ENCODE measurements around the gene AOC1. TPM values are rescaled to one million over a fixed set of nuclear protein-coding genes. Genes with fewer than 3 reads are reported as not detected.

AOC1 gene
- total and polyA plus RNA-seq, 2 of the 4 experiments (the other 2 are of a cell fraction) = not detected

GRCh38 chr7:150856303-150857275 is 4.3 kb downstream of the AOC1 start:
- CTCF ChIA-PET = no interaction called here
- intact Hi-C loops (cut with micrococcal nuclease) = no loop called here

More at GRCh38 chr7:150856303-150857275, 4.3 kb downstream of the AOC1 start:
- no peak overlapping the region for H2AK5ac ChIP-seq (ENCODE audit: low read depth, low read length)
- H2AFZ ChIP-seq (replicated peaks; ENCODE audit: low read length, poor library complexity) = no peak overlapping the region
- no peaks in the 10 kb centered on the region for H3K79me1 ChIP-seq (ENCODE audit: low read depth in 1 of 2, low read length in 2 of 2)
- H4K5ac ChIP-seq (ENCODE audit: low read depth, low read length) = no peak overlapping the region
- POLR2A ChIA-PET (ENCODE audit: unreplicated experiment) = no interaction called here
- no peak overlapping the region for H3K23ac ChIP-seq (ENCODE audit: low read depth, low read length)
- H3K9ac ChIP-seq (ENCODE audit: low read depth, low read length) = no peak overlapping the region
- H3K4ac ChIP-seq (ENCODE audit: low read depth, low read length) = no peak overlapping the region
- no peaks in the 10 kb centered on the region for H3K9me3 ChIP-seq (ENCODE audit: control insufficient read depth, insufficient read depth, low read length)
- no peak overlapping the region for H3K27ac ChIP-seq (ENCODE audit: insufficient read depth, low read length)
- peaks cover 9% of the 10 kb centered on the region; the same call in 1 of the 2 replicates for H3K27me3 ChIP-seq (ENCODE audit: control insufficient read depth, insufficient read depth, low read length)
- H2BK120ac ChIP-seq (ENCODE audit: low read depth, low read length) = no peak overlapping the region
- 91% methylated on average over 11 of the region's 26 CpGs; no CpG with 5 or more reads in 1 of the 2 experiments for WGBS, 2 experiments (ENCODE audit: extremely low coverage in 2 of 2, insufficient read length in 1 of 2)
- no peak overlapping the region for H3K18ac ChIP-seq (ENCODE audit: low read depth, low read length)
- no peak overlapping the region for H2BK15ac ChIP-seq (ENCODE audit: low read depth, low read length)
- in situ Hi-C loops (cut with MboI; ENCODE audit: low sequenced_read_pairs) = no loop called here
- no TSS peak for BruUV-seq (replicated peaks)
- H3K9me1 ChIP-seq (ENCODE audit: insufficient read depth, low read length) = no peaks in the 10 kb centered on the region
- H2BK20ac ChIP-seq (ENCODE audit: low read depth, low read length) = no peak overlapping the region
- no peaks in the 10 kb centered on the region for H4K20me1 ChIP-seq (ENCODE audit: insufficient read depth, low read length)
- dilution Hi-C loops (cut with HindIII; ENCODE audit: low sequenced_read_pairs, unreplicated experiment) = no loop called here
- no peak for ATAC-seq (ENCODE audit: low read depth)
- H4K91ac ChIP-seq (ENCODE audit: insufficient read depth, low read depth, low read length) = no peak overlapping the region
- H4K8ac ChIP-seq (ENCODE audit: low read depth in 2 of 2, low read length in 2 of 2) = no peak overlapping the region
- no peaks in the 10 kb centered on the region for H3K36me3 ChIP-seq (ENCODE audit: control insufficient read depth, insufficient read depth, low read length)
- TF ChIP-seq FOS (IDR thresholded peaks at IDR 0.05; ENCODE audit: low read depth, low read length) (no peak), RAD21 (IDR thresholded peaks at IDR 0.05; ENCODE audit: low read length) (no peak), SMC3 (IDR thresholded peaks at IDR 0.05; ENCODE audit: low read depth, low read length) (no peak), NFE2L2 (IDR thresholded peaks at IDR 0.05; ENCODE audit: low read depth, low read length) (no peak), RFX5 (IDR thresholded peaks at IDR 0.05; ENCODE audit: low read depth, low read length) (no peak), CEBPB (IDR thresholded peaks at IDR 0.05; ENCODE audit: low read depth, low read length) (no peak), POLR2A (IDR thresholded peaks at IDR 0.05; ENCODE audit: low read depth, low read length) (no peak), CTCF (conservative IDR thresholded peaks at IDR 0.05; ENCODE audit: low read depth, low read length) (no peak), CHD1 (IDR thresholded peaks at IDR 0.05; ENCODE audit: low read depth, low read length) (no peak), MAZ (IDR thresholded peaks at IDR 0.05; ENCODE audit: borderline replicate concordance, low read depth, low read length) (no peak), RCOR1 (IDR thresholded peaks at IDR 0.05; ENCODE audit: insufficient replicate concordance, low read length) (no peak), MXI1 (IDR thresholded peaks at IDR 0.05; ENCODE audit: borderline replicate concordance, low read depth, low read length) (no peak), MAFK (IDR thresholded peaks at IDR 0.05; ENCODE audit: low read depth, low read length) (no peak), USF2 (IDR thresholded peaks at IDR 0.05; ENCODE audit: low read depth, low read length) (no peak), BHLHE40 (IDR thresholded peaks at IDR 0.05; ENCODE audit: low read depth, low read length) (no peak)
- H2AK9ac ChIP-seq (replicated peaks; ENCODE audit: low read depth, low read length, poor library complexity) = no peak overlapping the region
- H3K4me3 ChIP-seq (ENCODE audit: insufficient read depth, low read depth, low read length) = no peak overlapping the region
- no peak overlapping the region for H2BK5ac ChIP-seq (ENCODE audit: low read depth, low read length, poor library complexity, severe bottlenecking)
- no peak overlapping the region for H3K56ac ChIP-seq (ENCODE audit: extremely low read depth, insufficient read depth, low read length)
- no peaks in the 10 kb centered on the region for H3K4me1 ChIP-seq (ENCODE audit: control insufficient read depth, insufficient read depth, low read length)
- no peak overlapping the region for H3K14ac ChIP-seq (replicated peaks; ENCODE audit: low read depth, low read length)
- no peak overlapping the region for H3K4me2 ChIP-seq (ENCODE audit: low read depth, low read length)
- DNase-seq = no peak
